Activated T-helper 2 cell treated with anti-CD3 and anti-CD28 coated beads, Interferon-gamma antibody, Interleukin-2, Interleukin-4, amounts not matched to agents 10 μg/mL and 5 μg/mL and 100 μg/mL, durations not matched to agents 14 hours and 24 hours and 36 hours (primary cell): ENCODE data around the gene STPG4. TPM values are rescaled to one million over a fixed set of nuclear protein-coding genes. Genes with fewer than 3 reads are reported as not detected.

Experiments used
- DNase-seq: peaks from one replicate; pipeline ENCODE4 v3.0.0; 2021; ENCODE audit warnings: low spot score
- H3K27ac Mint-ChIP-seq: one replicate; pipeline ENCODE4 v1.8.0; 2021; ENCODE audit warnings: mixed read lengths
- H3K27me3 Mint-ChIP-seq: one replicate; pipeline ENCODE4 v1.8.0; 2021; ENCODE audit warnings: low read depth, mixed read lengths
- H3K36me3 Mint-ChIP-seq: one replicate; pipeline ENCODE4 v1.8.0; 2021; ENCODE audit warnings: low read depth, mixed read lengths
- H3K4me1 Mint-ChIP-seq: one replicate; pipeline ENCODE4 v1.8.0; 2021; ENCODE audit warnings: low read depth, mixed read lengths
- H3K4me3 Mint-ChIP-seq: one replicate; pipeline ENCODE4 v1.8.0; 2021; ENCODE audit warnings: low read depth, mild to moderate bottlenecking, moderate library complexity, mixed read lengths
- H3K9me3 Mint-ChIP-seq: one replicate; pipeline ENCODE4 v1.8.0; 2021; ENCODE audit warnings: mixed read lengths
- intact Hi-C: fragments of 100-400 bp; cut with micrococcal nuclease; formaldehyde crosslinking; loops from one replicate; pipeline ENCODE4 v1.15.1; 2023
- total RNA-seq: library from RNA; stranded (reverse); gene quantifications from 2 replicates; pipeline ENCODE4 v1.2.3, GENCODE V29; 2022

The STPG4 gene
- total RNA-seq, 1 donor from 2014 or later: not detected

- intact Hi-C loops: no loop called here
- Mint-ChIP-seq H3K9me3 (no peaks in the 10 kb centered on the region), H3K4me3 (no peak overlapping the region), H3K36me3 (peaks cover 30% of the 10 kb centered on the region), H3K27me3 (no peaks in the 10 kb centered on the region), H3K4me1 (peaks cover 19% of the 10 kb centered on the region), H3K27ac (no peak overlapping the region)
- DNase-seq: no peak
These were observed 86.0 kb downstream of the STPG4 start for GRCh38 chr2:47068981-47069627.

GRCh38 chr2:47067788-47068407 lies 87.2 kb downstream of the STPG4 start:
- H3K9me3 Mint-ChIP-seq: no peaks in the 10 kb centered on the region
- DNase-seq: no peak
- no peak overlapping the region for H3K4me3 Mint-ChIP-seq
- intact Hi-C loops: no loop called here
- H3K4me1 Mint-ChIP-seq: peaks cover 19% of the 10 kb centered on the region
- peaks cover 36% of the 10 kb centered on the region for H3K36me3 Mint-ChIP-seq
- no peak overlapping the region for H3K27ac Mint-ChIP-seq
- no peaks in the 10 kb centered on the region for H3K27me3 Mint-ChIP-seq

DNA sequence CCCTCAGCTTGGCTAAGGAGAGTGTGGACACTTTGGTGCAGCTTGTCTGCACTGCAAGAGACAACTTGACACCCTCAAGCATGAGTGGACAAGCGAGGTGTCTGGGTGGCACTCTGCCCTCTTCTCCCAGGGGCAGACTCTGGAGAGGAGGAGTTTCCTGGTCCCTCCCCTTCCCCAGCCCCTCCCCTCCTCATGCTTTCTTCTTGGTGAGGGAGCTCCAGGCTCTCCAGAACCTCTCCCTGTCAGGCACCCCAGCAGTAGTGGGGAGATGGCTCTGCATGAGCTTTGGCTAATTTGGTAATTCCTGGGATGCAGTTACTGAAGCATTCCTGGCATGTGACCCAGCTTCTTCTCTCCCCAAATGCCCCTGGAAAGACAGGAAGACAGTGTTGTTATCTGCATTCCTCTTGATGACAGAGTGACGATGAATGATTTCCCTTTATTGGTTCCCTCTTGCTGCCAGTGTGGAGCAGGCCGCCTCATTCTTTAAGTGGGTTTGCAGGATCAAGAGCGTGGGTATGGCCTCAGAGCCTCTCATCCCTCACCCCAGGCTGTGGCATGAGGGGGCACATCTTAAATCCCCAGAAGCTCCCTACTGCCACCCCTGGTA lies 89.2 kb downstream of the STPG4 start:
- Mint-ChIP-seq H3K4me1 (peaks cover 5% of the 10 kb centered on the region), H3K27ac (no peak overlapping the region), H3K27me3 (no peaks in the 10 kb centered on the region), H3K9me3 (no peaks in the 10 kb centered on the region), H3K4me3 (no peak overlapping the region), H3K36me3 (peaks cover 34% of the 10 kb centered on the region)
- DNase-seq: no peak
- intact Hi-C loops: no loop called here

GRCh38 chr2:47065343-47065742 lies 89.8 kb downstream of the STPG4 start:
- intact Hi-C loops: no loop called here
- H3K4me3 Mint-ChIP-seq: no peak overlapping the region
- no peak for DNase-seq
- H3K27me3 Mint-ChIP-seq: no peaks in the 10 kb centered on the region
- H3K36me3 Mint-ChIP-seq: peaks cover 37% of the 10 kb centered on the region
- peaks cover 3% of the 10 kb centered on the region for H3K4me1 Mint-ChIP-seq
- H3K9me3 Mint-ChIP-seq: no peaks in the 10 kb centered on the region
- no peak overlapping the region for H3K27ac Mint-ChIP-seq

DNA sequence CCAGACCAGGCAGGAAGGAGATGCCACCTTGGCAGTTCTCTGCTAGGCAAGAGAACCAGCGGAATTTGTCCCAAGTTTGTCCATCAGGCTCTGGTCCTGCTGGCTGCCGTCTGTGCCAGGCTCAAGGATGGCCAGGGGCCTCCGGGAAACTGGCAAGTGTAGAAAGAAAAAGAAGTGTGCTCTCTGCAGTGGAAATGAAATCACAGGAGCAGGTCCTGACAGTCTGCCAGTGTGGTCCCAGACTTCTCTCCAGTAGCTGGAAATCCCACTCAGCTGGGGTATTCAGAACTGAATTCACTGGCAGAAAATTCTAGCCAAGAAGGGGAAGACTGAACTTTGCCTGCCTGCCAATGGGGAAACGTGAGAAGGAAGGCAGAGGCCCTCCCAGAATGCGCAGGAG lies 91.0 kb downstream of the STPG4 start:
- H3K27me3 Mint-ChIP-seq: no peaks in the 10 kb centered on the region
- no peak for DNase-seq
- H3K36me3 Mint-ChIP-seq: peaks cover 44% of the 10 kb centered on the region
- H3K4me1 Mint-ChIP-seq: no peaks in the 10 kb centered on the region
- H3K27ac Mint-ChIP-seq: no peak overlapping the region
- intact Hi-C loops: no loop called here
- no peak overlapping the region for H3K4me3 Mint-ChIP-seq
- H3K9me3 Mint-ChIP-seq: no peaks in the 10 kb centered on the region

GRCh38 chr2:47063538-47063930 lies 91.6 kb downstream of the STPG4 start:
- H3K9me3 Mint-ChIP-seq: no peaks in the 10 kb centered on the region
- H3K4me1 Mint-ChIP-seq: no peaks in the 10 kb centered on the region
- H3K4me3 Mint-ChIP-seq: no peak overlapping the region
- no peak overlapping the region for H3K27ac Mint-ChIP-seq
- DNase-seq: no peak
- peaks cover 44% of the 10 kb centered on the region for H3K36me3 Mint-ChIP-seq
- intact Hi-C loops: no loop called here
- H3K27me3 Mint-ChIP-seq: no peaks in the 10 kb centered on the region

DNA sequence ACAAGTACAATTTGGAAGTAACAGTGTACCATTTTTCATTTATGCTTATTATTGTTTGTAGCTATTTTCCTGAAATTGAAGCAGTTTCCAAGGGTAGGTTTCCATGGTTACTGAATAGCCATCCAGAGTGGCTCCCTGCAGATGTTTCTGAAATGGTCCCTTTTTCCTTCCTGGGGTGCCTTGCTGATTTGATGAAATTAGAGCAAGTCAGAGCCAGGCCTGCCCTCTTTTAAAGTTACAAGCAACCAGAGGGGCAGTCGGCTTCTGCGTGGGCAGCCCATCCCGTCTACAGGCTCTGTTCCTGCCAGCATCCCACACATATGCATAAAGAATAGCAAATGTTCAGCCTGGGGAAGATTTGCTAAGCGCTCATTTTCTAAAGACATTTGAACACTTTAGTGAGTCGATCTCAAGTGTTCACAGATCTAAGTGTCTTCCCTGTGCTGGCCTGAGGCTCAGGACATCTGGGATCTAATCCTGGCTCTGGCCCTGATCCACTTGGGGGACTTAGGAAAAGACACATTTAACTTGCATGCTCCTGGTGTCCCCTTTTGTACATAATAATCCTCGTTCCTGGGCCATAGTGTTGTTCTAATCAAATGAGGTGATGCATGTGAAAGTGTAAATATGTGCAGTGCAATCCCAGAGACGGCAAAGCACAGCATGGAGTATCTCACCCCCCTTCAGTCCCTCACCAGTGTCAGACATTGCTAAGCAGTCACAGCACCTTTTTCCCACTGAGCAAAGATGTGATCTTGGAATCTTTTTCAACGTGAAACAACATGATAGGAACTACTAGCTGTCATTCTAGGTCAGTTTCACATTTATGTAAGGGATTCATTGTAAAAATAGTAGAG lies 92.2 kb downstream of the STPG4 start:
- no peak overlapping the region for H3K27ac Mint-ChIP-seq
- no peaks in the 10 kb centered on the region for H3K27me3 Mint-ChIP-seq
- no peaks in the 10 kb centered on the region for H3K9me3 Mint-ChIP-seq
- no peaks in the 10 kb centered on the region for H3K4me1 Mint-ChIP-seq
- no peak for DNase-seq
- H3K36me3 Mint-ChIP-seq: peaks cover 43% of the 10 kb centered on the region
- H3K4me3 Mint-ChIP-seq: no peak overlapping the region
- intact Hi-C loops: no loop called here

DNA sequence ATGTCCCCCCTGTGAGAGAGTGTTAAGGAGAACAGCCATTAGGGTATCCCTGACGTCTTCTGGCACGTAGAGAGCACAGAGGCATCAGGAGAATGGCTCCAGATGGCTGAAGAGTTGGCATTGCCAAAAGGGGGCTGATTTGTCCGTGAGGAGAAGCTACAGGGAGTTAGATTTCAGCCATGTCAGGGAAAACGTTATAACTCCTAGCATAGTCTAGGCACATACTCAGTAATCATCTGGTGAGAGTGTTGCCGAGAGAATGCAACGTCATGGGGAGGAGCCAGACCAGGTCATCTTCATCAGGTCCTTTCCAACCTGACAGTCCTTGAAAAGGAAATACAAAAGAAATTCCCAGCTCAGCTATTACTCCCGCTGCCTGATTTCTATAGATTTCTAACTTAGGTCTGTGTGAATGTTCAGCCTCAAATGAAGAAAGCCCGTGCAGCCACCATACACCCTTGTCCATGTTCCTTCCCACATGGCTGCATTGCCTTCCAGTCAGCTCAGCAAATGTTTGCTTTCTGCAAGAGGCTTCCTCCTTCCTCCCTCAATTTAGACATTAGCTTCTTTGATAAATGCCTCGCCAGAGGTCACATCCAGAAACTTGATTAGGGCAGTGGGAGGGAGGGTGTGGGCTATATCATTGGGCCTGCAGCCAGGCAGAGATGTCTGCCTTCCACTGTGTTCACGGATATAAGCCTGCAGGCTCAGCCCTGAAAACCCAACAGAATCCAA lies 93.0 kb downstream of the STPG4 start:
- no peaks in the 10 kb centered on the region for H3K9me3 Mint-ChIP-seq
- H3K27me3 Mint-ChIP-seq: no peaks in the 10 kb centered on the region
- DNase-seq: no peak
- no peak overlapping the region for H3K4me3 Mint-ChIP-seq
- H3K4me1 Mint-ChIP-seq: peaks cover 8% of the 10 kb centered on the region
- H3K27ac Mint-ChIP-seq: no peak overlapping the region
- intact Hi-C loops: no loop called here
- H3K36me3 Mint-ChIP-seq: peaks cover 45% of the 10 kb centered on the region

DNA sequence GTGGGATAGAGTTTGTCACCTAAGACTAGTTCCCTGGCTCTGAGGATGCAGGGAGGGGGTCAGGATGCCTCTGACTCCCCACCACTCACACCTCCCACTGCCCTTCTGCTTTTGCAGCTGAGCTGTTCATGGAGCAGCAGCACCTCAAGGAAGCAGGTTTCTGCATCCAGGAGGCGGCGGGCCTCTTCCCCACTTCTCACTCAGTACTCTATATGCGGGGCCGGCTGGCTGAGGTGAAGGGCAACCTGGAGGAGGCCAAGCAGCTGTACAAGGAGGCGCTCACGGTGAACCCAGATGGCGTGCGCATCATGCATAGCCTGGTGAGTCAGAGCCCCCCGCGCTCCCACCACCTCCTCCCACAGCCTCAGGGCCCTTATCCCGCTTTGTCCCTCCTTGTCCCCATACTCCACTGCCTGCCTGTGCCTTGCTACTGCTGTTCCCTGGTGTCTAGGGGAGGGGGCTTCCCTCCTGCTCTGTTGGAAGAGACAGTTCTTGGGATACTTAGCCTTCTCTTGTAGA lies 94.4 kb downstream of the STPG4 start:
- H3K4me1 Mint-ChIP-seq: peaks cover 16% of the 10 kb centered on the region
- H3K9me3 Mint-ChIP-seq: no peaks in the 10 kb centered on the region
- DNase-seq: no peak
- H3K27me3 Mint-ChIP-seq: no peaks in the 10 kb centered on the region
- no peak overlapping the region for H3K4me3 Mint-ChIP-seq
- peaks cover 45% of the 10 kb centered on the region for H3K36me3 Mint-ChIP-seq
- no peak overlapping the region for H3K27ac Mint-ChIP-seq
- intact Hi-C loops: no loop called here

DNA sequence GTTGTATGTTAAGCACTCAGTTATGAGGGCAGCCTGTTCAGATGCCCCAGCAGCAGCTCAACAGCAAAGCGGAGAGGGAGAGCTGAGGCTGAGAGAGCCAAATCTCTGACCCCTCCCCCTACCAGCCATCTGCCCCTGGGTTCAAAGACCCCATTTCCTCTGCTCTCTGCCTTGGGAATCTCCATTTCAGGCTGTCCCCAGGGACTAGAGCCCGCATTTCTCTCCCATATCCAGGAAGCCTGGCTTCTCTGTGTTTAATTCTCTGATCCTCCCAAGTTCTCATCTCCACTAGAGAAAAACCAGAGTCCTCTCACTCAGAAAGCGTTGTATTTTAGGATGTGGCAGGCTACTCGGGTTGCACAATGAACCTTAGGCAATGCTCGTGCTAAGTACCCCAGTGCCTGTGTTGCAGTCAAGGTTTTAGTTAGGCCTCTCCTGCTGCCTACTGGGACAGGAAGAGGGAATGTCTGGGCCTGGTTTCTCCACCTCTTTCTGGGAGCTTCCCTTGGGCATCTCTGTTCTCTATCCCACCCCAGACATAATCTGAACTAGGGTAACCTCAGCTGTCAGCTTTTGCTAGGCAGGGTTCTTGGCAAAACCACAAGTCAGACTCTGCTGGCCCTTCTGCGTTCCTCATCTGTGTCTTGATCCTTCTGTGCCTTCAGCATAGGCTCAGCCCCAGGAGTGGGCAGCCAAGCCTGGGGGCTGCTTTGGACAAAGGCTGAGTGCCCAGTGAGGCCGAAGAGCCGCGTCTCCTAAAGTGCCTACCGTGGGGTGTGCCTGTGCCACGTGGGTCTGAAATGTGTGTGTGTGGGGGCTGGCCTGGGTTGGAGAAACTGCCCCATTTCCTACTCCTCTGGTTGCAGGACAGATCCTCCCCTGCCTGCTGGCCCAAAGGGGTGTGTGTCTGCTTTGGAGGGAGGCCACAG lies 96.8 kb downstream of the STPG4 start:
- no peak for DNase-seq
- Mint-ChIP-seq H3K27ac (peak overlapping the region; percentile 54), H3K9me3 (no peaks in the 10 kb centered on the region), H3K4me1 (peaks cover 16% of the 10 kb centered on the region), H3K36me3 (peaks cover 40% of the 10 kb centered on the region), H3K27me3 (no peaks in the 10 kb centered on the region), H3K4me3 (no peak overlapping the region)
- intact Hi-C loops: no loop called here

GRCh38 chr2:47057687-47058002 lies 97.5 kb downstream of the STPG4 start:
- H3K27me3 Mint-ChIP-seq: no peaks in the 10 kb centered on the region
- H3K4me3 Mint-ChIP-seq: no peak overlapping the region
- intact Hi-C loops: no loop called here
- H3K9me3 Mint-ChIP-seq: no peaks in the 10 kb centered on the region
- H3K27ac Mint-ChIP-seq: peak overlapping the region; percentile 54
- peaks cover 41% of the 10 kb centered on the region for H3K36me3 Mint-ChIP-seq
- peaks cover 16% of the 10 kb centered on the region for H3K4me1 Mint-ChIP-seq
- DNase-seq: no peak
